ENCODE results near the gene MEF2C. TPM values are rescaled to one million over a fixed set of nuclear protein-coding genes. Genes with fewer than 3 reads are reported as not detected.
"Not testable (repeated sequence)": the region's sequence is repeated elsewhere in the genome, so short reads cannot be mapped to it uniquely, and the experiment has no call there.

The MEF2C gene
- total and polyA plus RNA-seq, 4 donors = 2.8 to 15.9 (median 10.1) TPM

DNA sequence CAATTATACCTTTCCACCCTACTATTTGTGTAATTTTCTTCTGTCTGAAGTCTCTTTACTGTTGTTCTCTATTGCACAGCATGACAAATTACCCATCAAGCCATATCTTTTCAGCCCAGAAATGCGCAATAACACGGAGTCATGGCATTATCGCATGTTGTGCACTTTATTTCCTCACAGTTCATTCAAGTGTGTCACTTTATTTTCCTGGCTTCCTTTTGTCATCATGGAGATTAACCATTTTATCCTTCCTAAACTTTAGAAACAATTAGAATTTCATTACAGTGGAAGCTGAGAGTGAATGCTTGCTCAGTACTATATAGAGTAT lies 41.3 kb upstream of the MEF2C start (continued):
- TF ChIP-seq, protein P1, sequence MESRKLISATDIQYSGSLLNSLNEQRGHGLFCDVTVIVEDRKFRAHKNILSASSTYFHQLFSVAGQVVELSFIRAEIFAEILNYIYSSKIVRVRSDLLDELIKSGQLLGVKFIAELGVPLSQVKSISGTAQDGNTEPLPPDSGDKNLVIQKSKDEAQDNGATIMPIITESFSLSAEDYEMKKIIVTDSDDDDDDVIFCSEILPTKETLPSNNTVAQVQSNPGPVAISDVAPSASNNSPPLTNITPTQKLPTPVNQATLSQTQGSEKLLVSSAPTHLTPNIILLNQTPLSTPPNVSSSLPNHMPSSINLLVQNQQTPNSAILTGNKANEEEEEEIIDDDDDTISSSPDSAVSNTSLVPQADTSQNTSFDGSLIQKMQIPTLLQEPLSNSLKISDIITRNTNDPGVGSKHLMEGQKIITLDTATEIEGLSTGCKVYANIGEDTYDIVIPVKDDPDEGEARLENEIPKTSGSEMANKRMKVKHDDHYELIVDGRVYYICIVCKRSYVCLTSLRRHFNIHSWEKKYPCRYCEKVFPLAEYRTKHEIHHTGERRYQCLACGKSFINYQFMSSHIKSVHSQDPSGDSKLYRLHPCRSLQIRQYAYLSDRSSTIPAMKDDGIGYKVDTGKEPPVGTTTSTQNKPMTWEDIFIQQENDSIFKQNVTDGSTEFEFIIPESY (IDR thresholded peaks at IDR 0.05) = no peak

DNA sequence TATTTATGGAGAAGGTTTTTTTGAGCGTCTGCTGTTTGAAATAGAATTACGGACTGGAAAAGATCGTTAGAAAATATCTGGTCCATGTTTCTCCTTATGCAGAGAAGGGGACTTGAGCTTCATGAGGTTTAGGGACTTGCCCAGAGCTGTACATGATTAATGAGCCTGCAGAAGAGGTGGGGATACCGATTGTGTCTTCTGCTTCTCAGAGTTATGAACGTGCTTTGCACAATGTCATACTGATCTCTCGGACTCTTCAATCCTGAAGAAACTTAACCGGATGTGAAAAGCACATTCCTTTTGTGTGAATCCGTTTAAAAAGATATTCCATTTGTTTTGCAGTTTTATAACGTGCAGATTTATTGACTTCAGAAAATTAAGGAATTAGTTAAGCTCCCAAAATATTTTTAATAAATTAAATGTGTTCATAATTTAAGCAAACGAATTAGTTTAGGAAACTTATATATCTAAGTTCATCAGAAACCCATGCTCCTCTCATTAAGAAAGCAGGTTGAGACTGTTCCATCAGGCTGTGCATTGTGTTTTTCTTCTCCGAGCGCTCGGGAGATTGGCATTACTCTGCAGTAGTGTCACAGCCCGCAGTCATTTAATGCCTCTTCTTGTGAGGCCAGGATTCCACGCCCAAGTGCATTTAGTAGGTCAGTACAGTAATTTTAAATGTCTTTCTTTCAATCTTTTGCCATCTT lies 40.8 kb upstream of the MEF2C start:
- DNase-seq (ENCODE audit: low spot score) = no peak
- Histone ChIP-seq H3K4me3 (ENCODE audit: low read depth in 1 of 3, low read length in 3 of 3) (no peak overlapping the region), H3K36me3 (ENCODE audit: control insufficient read depth in 4 of 4, insufficient read depth in 3 of 4, low read depth in 1 of 4, low read length in 3 of 4) (no peaks in the 10 kb centered on the region), H3K27ac (ENCODE audit: low read depth in 1 of 2, low read length in 2 of 2) (no peak overlapping the region), H3K9ac (ENCODE audit: low read depth in 1 of 2, low read length in 2 of 2) (no peak overlapping the region), H3K4me1 (ENCODE audit: control insufficient read depth in 4 of 4, insufficient read depth in 4 of 4, low read length in 3 of 4) (no peaks in the 10 kb centered on the region), H3K9me3 (ENCODE audit: control insufficient read depth in 4 of 4, low read length in 3 of 4) (no peaks in the 10 kb centered on the region), H3K27me3 (ENCODE audit: control insufficient read depth in 4 of 4, insufficient read depth in 4 of 4, low read length in 3 of 4) (no peaks in the 10 kb centered on the region)
- WGBS = 67% methylated on average over 15 of the region's 15 CpGs
- TF ChIP-seq SP1 (IDR thresholded peaks at IDR 0.05) = no peak
- TF ChIP-seq RAD21 (IDR thresholded peaks at IDR 0.05) = no peak
- no peak for TF ChIP-seq HNF4G (IDR thresholded peaks at IDR 0.05)
- TF ChIP-seq, protein P1 (IDR thresholded peaks at IDR 0.05) = no peak

GRCh38 chr5:88912743-88913142 lies 29.8 kb upstream of the MEF2C start:
- H3K9me3 ChIP-seq (ENCODE audit: control insufficient read depth in 4 of 4, low read length in 3 of 4); H3K4me3 ChIP-seq (ENCODE audit: low read depth in 1 of 3, low read length in 3 of 3); H3K27ac ChIP-seq (ENCODE audit: low read depth in 1 of 2, low read length in 2 of 2); H3K4me1 ChIP-seq (ENCODE audit: control insufficient read depth in 4 of 4, insufficient read depth in 4 of 4, low read length in 3 of 4); H3K9ac ChIP-seq (ENCODE audit: low read depth in 1 of 2, low read length in 2 of 2); DNase-seq (ENCODE audit: low spot score); H3K27me3 ChIP-seq (ENCODE audit: control insufficient read depth in 4 of 4, insufficient read depth in 4 of 4, low read length in 3 of 4); H3K36me3 ChIP-seq (ENCODE audit: control insufficient read depth in 4 of 4, insufficient read depth in 3 of 4, low read depth in 1 of 4, low read length in 3 of 4): not testable (repeated sequence)
- 82% methylated on average over 2 of the region's 2 CpGs for WGBS

DNA sequence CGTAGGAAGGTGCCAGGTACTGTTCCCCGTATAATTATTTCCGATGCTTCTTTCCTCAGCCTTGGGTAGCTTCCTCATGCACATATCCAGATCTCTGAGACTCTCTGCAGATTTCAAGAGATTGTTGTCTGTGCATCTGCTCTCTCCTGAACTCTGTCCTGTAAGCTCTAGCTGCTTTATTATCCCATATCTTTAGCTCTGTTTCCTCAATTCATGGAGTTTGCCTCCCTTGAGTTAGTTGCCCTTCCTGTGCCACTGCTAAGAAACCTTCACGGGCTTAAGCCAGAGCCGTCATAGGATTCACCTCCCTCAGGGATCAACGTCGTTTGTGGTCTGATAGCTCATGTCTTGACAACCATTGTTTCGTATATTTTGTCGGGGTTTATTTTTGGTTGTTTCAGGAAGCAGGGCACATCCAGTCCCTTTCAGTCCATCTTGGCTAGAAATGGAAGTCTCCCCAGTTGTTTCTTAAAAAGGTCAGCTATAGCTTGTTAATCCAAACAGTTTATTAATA lies 28.1 kb upstream of the MEF2C start:
- H3K9me3 ChIP-seq (ENCODE audit: control insufficient read depth in 4 of 4, low read length in 3 of 4); H3K9ac ChIP-seq (ENCODE audit: low read depth in 1 of 2, low read length in 2 of 2); DNase-seq (ENCODE audit: low spot score); H3K36me3 ChIP-seq (ENCODE audit: control insufficient read depth in 4 of 4, insufficient read depth in 3 of 4, low read depth in 1 of 4, low read length in 3 of 4); H3K4me3 ChIP-seq (ENCODE audit: low read depth in 1 of 3, low read length in 3 of 3); H3K4me1 ChIP-seq (ENCODE audit: control insufficient read depth in 4 of 4, insufficient read depth in 4 of 4, low read length in 3 of 4); H3K27me3 ChIP-seq (ENCODE audit: control insufficient read depth in 4 of 4, insufficient read depth in 4 of 4, low read length in 3 of 4); H3K27ac ChIP-seq (ENCODE audit: low read depth in 1 of 2, low read length in 2 of 2): not testable (repeated sequence)
- 79% methylated on average over 9 of the region's 9 CpGs for WGBS

GRCh38 chr5:88904478-88904877 lies 21.5 kb upstream of the MEF2C start:
- not testable (repeated sequence) for DNase-seq (ENCODE audit: low spot score); H3K9me3 ChIP-seq (ENCODE audit: control insufficient read depth in 4 of 4, low read length in 3 of 4); H3K4me3 ChIP-seq (ENCODE audit: low read depth in 1 of 3, low read length in 3 of 3); H3K36me3 ChIP-seq (ENCODE audit: control insufficient read depth in 4 of 4, insufficient read depth in 3 of 4, low read depth in 1 of 4, low read length in 3 of 4); H3K4me1 ChIP-seq (ENCODE audit: control insufficient read depth in 4 of 4, insufficient read depth in 4 of 4, low read length in 3 of 4); H3K9ac ChIP-seq (ENCODE audit: low read depth in 1 of 2, low read length in 2 of 2); H3K27me3 ChIP-seq (ENCODE audit: control insufficient read depth in 4 of 4, insufficient read depth in 4 of 4, low read length in 3 of 4); H3K27ac ChIP-seq (ENCODE audit: low read depth in 1 of 2, low read length in 2 of 2)
- WGBS = 78% methylated on average over 2 of the region's 2 CpGs

DNA sequence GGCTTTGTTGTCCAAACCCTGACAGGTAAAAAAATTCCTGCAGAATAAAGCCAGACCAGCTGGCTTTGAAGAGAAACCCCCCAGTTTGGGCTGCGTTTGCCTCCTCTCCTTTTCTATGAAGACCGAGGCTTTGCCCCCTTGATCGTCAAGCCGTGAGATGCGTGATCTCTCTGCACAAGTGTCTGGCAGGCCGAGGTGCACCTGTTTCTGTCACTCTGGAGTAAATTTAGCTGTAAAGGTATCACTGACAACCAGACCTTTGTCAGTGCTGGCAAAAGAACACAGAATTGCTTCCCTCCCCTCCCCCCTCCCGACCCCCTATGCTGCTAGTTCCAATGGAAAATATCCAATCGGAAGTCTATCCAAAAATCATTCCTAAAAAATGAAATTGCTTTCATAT lies 21.0 kb upstream of the MEF2C start:
- H3K27me3 ChIP-seq (ENCODE audit: control insufficient read depth in 4 of 4, insufficient read depth in 4 of 4, low read length in 3 of 4); H3K4me1 ChIP-seq (ENCODE audit: control insufficient read depth in 4 of 4, insufficient read depth in 4 of 4, low read length in 3 of 4); H3K4me3 ChIP-seq (ENCODE audit: low read depth in 1 of 3, low read length in 3 of 3); DNase-seq (ENCODE audit: low spot score); H3K27ac ChIP-seq (ENCODE audit: low read depth in 1 of 2, low read length in 2 of 2); H3K36me3 ChIP-seq (ENCODE audit: control insufficient read depth in 4 of 4, insufficient read depth in 3 of 4, low read depth in 1 of 4, low read length in 3 of 4); H3K9me3 ChIP-seq (ENCODE audit: control insufficient read depth in 4 of 4, low read length in 3 of 4); H3K9ac ChIP-seq (ENCODE audit: low read depth in 1 of 2, low read length in 2 of 2): not testable (repeated sequence)
- WGBS = 50% methylated on average over 2 of the region's 8 CpGs

DNA sequence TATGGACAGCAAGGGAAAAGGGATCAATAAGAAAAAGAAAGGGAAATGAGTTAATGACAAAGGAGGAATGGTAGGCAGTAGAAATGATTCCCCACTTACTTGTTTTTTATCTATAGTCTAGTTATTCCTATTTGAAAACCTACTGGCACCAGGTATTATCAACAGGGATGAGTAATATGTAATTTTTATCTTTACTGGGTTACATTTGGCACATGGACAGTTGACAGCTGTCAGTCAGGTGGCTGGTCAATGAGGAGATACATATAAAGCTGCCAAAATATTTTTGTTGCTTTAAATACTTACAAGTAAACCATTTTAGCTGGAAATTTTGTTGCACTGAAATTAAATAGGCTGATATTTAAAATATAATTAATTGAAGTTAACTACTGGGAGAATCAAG lies 18.1 kb upstream of the MEF2C start:
- not testable (repeated sequence) for H3K36me3 ChIP-seq (ENCODE audit: control insufficient read depth in 4 of 4, insufficient read depth in 3 of 4, low read depth in 1 of 4, low read length in 3 of 4); H3K4me3 ChIP-seq (ENCODE audit: low read depth in 1 of 3, low read length in 3 of 3); H3K27me3 ChIP-seq (ENCODE audit: control insufficient read depth in 4 of 4, insufficient read depth in 4 of 4, low read length in 3 of 4); H3K9me3 ChIP-seq (ENCODE audit: control insufficient read depth in 4 of 4, low read length in 3 of 4); DNase-seq (ENCODE audit: low spot score); H3K4me1 ChIP-seq (ENCODE audit: control insufficient read depth in 4 of 4, insufficient read depth in 4 of 4, low read length in 3 of 4); H3K27ac ChIP-seq (ENCODE audit: low read depth in 1 of 2, low read length in 2 of 2); H3K9ac ChIP-seq (ENCODE audit: low read depth in 1 of 2, low read length in 2 of 2)
